BLaER1 (cell line): ENCODE results near the gene SOS1.

Experiments used
- H3K27ac ChIP-seq: shearing (Covaris generic); formaldehyde crosslinking; 2 replicates; pipeline ENCODE4 v1.8.1; 2022
- H3K27me3 ChIP-seq: shearing (Covaris generic); formaldehyde crosslinking; 2 replicates; pipeline ENCODE4 v1.8.1; 2022
- H3K36me3 ChIP-seq: shearing (Covaris generic); formaldehyde crosslinking; 2 replicates; pipeline ENCODE4 v1.8.1; 2022
- H3K4me1 ChIP-seq: shearing (Covaris generic); formaldehyde crosslinking; 2 replicates; pipeline ENCODE4 v1.8.1; 2022
- H3K4me2 ChIP-seq: shearing (Covaris generic); formaldehyde crosslinking; 2 replicates; pipeline ENCODE4 v1.8.1; 2022
- H3K4me3 ChIP-seq: shearing (Covaris generic); formaldehyde crosslinking; 2 replicates; pipeline ENCODE4 v1.8.1; 2022
- H3K9ac ChIP-seq: shearing (Covaris generic); formaldehyde crosslinking; 2 replicates; pipeline ENCODE4 v1.8.1; 2022
- H3K9me3 ChIP-seq: shearing (Covaris generic); formaldehyde crosslinking; 2 replicates; pipeline ENCODE4 v1.8.1; 2022
- H4K20me1 ChIP-seq: shearing (Covaris generic); formaldehyde crosslinking; 2 replicates; pipeline ENCODE4 v1.8.1; 2022
- Cebpa-rat ChIP-seq: shearing (Covaris generic); IDR thresholded peaks from 2 replicates; pipeline ENCODE4 v1.8.1; 2022

Gene SOS1

DNA sequence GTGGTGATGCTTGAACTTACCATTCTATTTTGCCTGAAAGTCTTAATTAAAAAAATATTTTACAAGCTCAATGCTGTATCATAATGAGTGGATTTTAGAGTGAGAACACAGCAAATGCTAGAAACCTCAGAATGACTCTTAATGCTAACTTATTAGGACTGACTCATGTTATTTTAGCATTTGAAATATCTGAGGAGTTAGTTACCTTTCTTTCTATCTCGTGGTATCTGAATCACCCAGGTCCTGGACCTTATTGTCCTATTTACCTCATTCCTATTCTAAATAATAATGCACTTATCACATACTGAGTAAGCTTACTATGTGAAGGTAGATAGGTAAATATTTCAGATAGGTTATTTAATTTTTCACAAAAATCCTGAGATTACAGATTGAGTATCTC, 70.7 kb downstream of the SOS1 start:
- H3K4me2 ChIP-seq, result no peak overlapping the region
- H3K9ac ChIP-seq, result no peak overlapping the region
- H4K20me1 ChIP-seq, result no peaks in the 10 kb centered on the region
- no peaks in the 10 kb centered on the region for H3K9me3 ChIP-seq
- no peaks in the 10 kb centered on the region for H3K27me3 ChIP-seq
- H3K4me1 ChIP-seq, result no peaks in the 10 kb centered on the region
- H3K4me3 ChIP-seq, result no peak overlapping the region
- TF ChIP-seq Cebpa-rat, result no peak
- H3K27ac ChIP-seq, result no peak overlapping the region
- peaks cover 65% of the 10 kb centered on the region for H3K36me3 ChIP-seq

DNA sequence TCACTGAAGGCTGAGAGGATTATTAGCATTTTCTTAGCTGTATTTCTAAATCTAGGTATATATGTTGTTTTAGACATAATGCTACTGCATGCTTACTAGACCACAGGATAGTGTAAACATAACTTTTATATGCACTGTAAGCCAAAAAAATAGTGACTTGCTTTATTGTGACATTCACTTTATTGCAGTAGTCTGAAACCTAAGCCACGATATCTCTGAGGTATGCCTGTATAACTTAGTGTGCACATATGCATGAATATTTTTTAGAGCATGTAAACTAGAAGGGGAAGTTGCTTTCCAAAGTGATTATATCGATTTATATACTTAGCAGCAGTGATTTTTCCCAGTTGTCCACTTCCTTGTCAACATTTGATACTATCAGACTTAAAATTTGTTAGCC, 81.8 kb downstream of the SOS1 start:
- Histone ChIP-seq H3K36me3 (peaks cover 8% of the 10 kb centered on the region; the same call in 1 of the 2 replicates), H3K4me2 (no peak overlapping the region), H3K4me1 (no peaks in the 10 kb centered on the region), H3K4me3 (no peak overlapping the region), H3K27ac (no peak overlapping the region), H3K9ac (no peak overlapping the region), H4K20me1 (no peaks in the 10 kb centered on the region), H3K9me3 (no peaks in the 10 kb centered on the region), H3K27me3 (no peaks in the 10 kb centered on the region)
- no peak for TF ChIP-seq Cebpa-rat

DNA sequence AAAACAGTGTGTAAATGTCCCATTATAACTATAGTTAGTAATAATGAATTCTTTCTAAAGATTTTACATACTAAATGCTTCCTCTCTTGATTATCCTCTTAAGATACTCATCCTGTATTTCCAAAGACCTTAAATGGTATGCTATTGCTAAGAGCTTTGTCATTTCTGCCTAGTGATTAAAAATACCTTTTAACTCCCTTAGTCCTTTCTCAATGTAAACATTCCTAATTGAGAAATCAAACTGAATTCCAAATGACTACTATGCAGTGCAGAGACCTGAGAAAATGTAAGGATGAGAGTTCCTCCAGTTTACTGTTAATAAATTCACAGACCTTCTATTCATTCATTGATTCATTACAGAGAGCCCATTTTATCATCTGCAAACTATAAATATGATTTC, 86.9 kb downstream of the SOS1 start:
- peaks cover 39% of the 10 kb centered on the region for H3K36me3 ChIP-seq
- no peaks in the 10 kb centered on the region for H3K27me3 ChIP-seq
- H3K27ac ChIP-seq, result no peak overlapping the region
- no peaks in the 10 kb centered on the region for H3K4me1 ChIP-seq
- H3K4me3 ChIP-seq, result no peak overlapping the region
- H4K20me1 ChIP-seq, result no peaks in the 10 kb centered on the region
- H3K9ac ChIP-seq, result no peak overlapping the region
- H3K4me2 ChIP-seq, result no peak overlapping the region
- TF ChIP-seq Cebpa-rat, result no peak
- H3K9me3 ChIP-seq, result no peaks in the 10 kb centered on the region

DNA sequence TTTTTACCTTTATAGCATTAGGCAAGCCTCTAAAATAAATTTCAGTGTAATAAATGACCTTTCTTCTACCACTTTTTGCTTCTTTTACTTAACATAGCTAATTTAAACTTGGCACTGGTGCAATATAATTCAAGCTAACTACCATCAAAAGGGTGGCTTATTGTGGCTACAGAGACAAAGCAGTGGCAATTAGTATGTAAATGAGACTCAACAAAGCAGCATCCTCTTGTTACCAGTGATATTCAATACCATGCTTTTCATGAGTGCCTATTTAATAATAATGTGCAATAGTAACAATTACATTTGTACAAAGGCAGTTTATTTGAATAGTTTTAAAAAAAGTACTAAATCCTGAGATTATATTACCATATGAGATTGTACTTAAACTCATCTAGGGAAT, 93.4 kb downstream of the SOS1 start:
- no peak overlapping the region for H3K4me3 ChIP-seq
- H4K20me1 ChIP-seq, result no peaks in the 10 kb centered on the region
- H3K9me3 ChIP-seq, result no peaks in the 10 kb centered on the region
- TF ChIP-seq Cebpa-rat, result no peak
- H3K4me1 ChIP-seq, result peaks cover 4% of the 10 kb centered on the region; the same call in 1 of the 2 replicates
- H3K27ac ChIP-seq, result no peak overlapping the region
- H3K9ac ChIP-seq, result no peak overlapping the region
- H3K36me3 ChIP-seq, result peaks cover 58% of the 10 kb centered on the region
- H3K4me2 ChIP-seq, result no peak overlapping the region
- no peaks in the 10 kb centered on the region for H3K27me3 ChIP-seq

DNA sequence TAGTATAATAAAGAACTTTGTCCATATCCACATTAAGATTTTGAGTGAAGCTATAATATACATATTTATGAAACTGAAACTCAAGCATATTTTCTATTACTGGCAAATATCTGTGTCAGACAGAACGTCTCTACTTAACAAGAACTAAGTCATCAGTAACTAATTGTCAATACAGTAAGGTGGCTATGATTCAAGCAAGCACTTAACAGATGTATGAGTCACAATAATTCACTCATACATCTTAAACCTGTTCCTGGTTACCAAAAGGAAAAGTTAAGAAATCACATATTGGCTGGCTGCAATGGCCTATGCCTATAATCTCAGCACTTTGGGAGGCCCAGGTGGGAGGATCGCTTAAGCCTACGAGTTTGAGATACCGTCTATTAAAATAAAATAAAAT, 96.0 kb downstream of the SOS1 start:
- Histone ChIP-seq H3K4me3 (no peak overlapping the region), H3K4me1 (peaks cover 6% of the 10 kb centered on the region; the same call in 1 of the 2 replicates), H4K20me1 (no peaks in the 10 kb centered on the region), H3K4me2 (no peak overlapping the region), H3K27me3 (no peaks in the 10 kb centered on the region), H3K27ac (no peak overlapping the region), H3K9ac (no peak overlapping the region), H3K36me3 (peaks cover 47% of the 10 kb centered on the region; the same call in 1 of the 2 replicates), H3K9me3 (no peaks in the 10 kb centered on the region)
- TF ChIP-seq Cebpa-rat, result no peak

DNA sequence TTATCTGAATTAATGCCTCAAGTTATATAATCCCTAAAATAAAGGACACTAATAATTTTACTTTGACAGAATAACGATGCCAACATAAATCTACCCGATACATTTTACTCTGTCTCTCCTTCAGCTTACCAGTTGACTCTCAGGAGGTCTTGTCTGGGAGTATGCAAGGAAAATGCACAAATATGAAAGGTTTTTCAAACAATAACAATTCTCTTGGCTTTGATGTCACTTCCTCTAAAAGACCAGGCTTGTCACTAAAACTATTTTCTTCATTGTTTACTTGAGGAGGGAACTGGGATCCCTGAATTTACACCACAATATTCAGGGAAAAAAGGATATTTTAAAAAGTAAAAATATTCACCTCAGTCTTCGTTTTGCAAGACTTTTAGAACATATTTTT, 97.2 kb downstream of the SOS1 start:
- no peaks in the 10 kb centered on the region for H3K9me3 ChIP-seq
- no peak overlapping the region for H3K27ac ChIP-seq
- no peak overlapping the region for H3K4me2 ChIP-seq
- H4K20me1 ChIP-seq, result no peaks in the 10 kb centered on the region
- H3K36me3 ChIP-seq, result peaks cover 35% of the 10 kb centered on the region; the same call in 1 of the 2 replicates
- no peaks in the 10 kb centered on the region for H3K27me3 ChIP-seq
- no peak overlapping the region for H3K9ac ChIP-seq
- peaks cover 6% of the 10 kb centered on the region; the same call in 1 of the 2 replicates for H3K4me1 ChIP-seq
- TF ChIP-seq Cebpa-rat, result no peak
- no peak overlapping the region for H3K4me3 ChIP-seq

DNA sequence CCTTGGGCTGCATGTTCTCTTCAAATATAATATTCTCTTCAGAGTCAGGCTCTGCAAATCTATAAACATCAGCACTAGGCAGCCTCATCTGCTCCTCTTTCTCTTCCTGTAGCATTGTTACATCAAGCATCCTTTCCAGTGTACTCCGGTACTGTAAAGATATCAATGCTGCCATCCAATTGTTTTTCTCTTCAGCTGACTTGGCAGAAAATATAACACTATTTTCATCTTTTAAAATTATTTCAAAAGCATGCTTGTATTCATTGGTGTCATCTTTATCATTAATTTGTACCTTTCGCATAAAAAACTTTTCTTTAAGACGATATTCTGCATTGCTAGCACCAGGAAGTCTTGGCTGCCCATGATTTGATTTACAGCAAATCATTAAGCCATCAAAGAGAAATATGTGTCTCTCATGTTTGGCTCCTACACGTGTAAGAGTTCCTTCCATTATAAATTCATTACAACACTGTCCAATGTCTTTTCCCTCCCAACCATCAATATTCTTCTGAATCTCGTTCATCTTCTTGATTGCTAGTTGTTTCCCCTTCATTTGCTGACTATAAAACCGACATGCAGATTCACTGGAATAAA, 98.1 kb downstream of the SOS1 start:
- Histone ChIP-seq H3K36me3 (peaks cover 26% of the 10 kb centered on the region; the same call in 1 of the 2 replicates), H3K27me3 (no peaks in the 10 kb centered on the region), H3K9ac (no peak overlapping the region), H3K27ac (0 out of 2 replicates have a peak overlapping the region, but pooled peaks have one; percentile 15), H3K9me3 (no peaks in the 10 kb centered on the region), H4K20me1 (no peaks in the 10 kb centered on the region), H3K4me2 (no peak overlapping the region), H3K4me1 (peaks cover 6% of the 10 kb centered on the region; the same call in 1 of the 2 replicates), H3K4me3 (no peak overlapping the region)
- no peak for TF ChIP-seq Cebpa-rat

DNA sequence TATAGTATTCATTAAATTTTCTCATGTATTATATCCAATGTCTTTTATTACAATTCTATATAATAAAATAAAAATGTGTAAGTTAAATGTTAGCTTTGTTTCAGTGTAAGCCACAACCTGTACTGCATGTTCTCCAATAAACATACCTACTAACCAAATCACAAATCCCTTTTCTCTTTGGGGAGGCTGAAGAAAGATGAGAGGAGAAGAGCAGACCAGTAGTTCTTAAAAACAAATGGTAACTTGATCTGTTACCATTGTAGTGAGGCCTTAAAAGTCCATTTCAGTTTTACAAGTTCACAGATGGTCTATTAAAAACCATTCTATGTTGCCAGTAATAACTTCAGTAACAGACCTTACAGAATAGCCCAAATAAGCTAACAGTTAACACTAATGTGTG, 100.5 kb downstream of the SOS1 start:
- H3K9ac ChIP-seq, result no peak overlapping the region
- no peaks in the 10 kb centered on the region for H3K27me3 ChIP-seq
- no peaks in the 10 kb centered on the region for H4K20me1 ChIP-seq
- H3K36me3 ChIP-seq, result peaks cover 23% of the 10 kb centered on the region; the same call in 1 of the 2 replicates
- H3K4me1 ChIP-seq, result peaks cover 6% of the 10 kb centered on the region; the same call in 1 of the 2 replicates
- H3K9me3 ChIP-seq, result no peaks in the 10 kb centered on the region
- H3K4me2 ChIP-seq, result no peak overlapping the region
- no peak for TF ChIP-seq Cebpa-rat
- H3K4me3 ChIP-seq, result no peak overlapping the region
- no peak overlapping the region for H3K27ac ChIP-seq

DNA sequence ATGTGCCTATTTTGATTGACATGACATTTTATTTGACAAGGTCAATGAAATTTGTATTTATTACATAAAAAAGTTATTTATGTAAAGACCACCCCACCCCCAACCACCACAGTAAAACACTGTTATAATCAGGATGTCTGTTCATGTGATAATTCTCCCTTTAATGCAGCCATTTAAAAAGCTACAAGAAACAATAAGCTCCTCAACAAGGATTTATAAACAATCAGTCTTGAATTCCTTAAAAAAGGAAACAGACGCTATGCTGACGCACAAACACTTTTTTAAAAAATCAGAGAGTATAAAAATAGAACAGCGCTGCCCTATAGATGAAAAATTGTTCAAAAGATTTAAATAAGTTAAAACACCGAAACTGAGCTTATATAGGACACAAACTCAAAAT, 102.2 kb downstream of the SOS1 start:
- Histone ChIP-seq H3K27ac (no peak overlapping the region), H3K36me3 (peaks cover 18% of the 10 kb centered on the region; the same call in 1 of the 2 replicates), H3K9me3 (no peaks in the 10 kb centered on the region), H3K9ac (no peak overlapping the region), H3K27me3 (no peaks in the 10 kb centered on the region), H3K4me3 (no peak overlapping the region), H4K20me1 (no peaks in the 10 kb centered on the region), H3K4me2 (no peak overlapping the region), H3K4me1 (peaks cover 6% of the 10 kb centered on the region; the same call in 1 of the 2 replicates)
- TF ChIP-seq Cebpa-rat, result no peak

DNA sequence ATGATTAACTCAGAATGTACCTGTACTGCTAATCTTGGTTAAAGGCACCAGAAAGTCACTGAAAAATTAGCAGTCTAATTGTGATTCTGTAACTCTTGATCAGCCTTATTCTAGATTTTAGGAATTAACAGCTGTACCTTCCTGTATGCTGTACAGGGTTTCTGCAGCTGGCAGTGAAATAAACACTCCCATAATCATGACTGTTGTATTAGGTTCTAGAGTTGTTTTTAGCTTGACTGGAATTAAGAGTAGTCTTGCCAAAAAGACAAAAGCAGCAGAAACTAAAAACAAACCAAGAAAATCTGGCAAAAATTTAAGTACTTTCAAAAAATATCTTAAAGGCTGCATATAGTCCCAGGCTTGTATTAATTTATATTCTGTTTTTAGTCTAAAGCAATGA, 103.5 kb downstream of the SOS1 start:
- H3K36me3 ChIP-seq, result peaks cover 20% of the 10 kb centered on the region
- H4K20me1 ChIP-seq, result no peaks in the 10 kb centered on the region
- no peak overlapping the region for H3K27ac ChIP-seq
- H3K4me2 ChIP-seq, result no peak overlapping the region
- no peak overlapping the region for H3K9ac ChIP-seq
- H3K27me3 ChIP-seq, result no peaks in the 10 kb centered on the region
- peaks cover 1% of the 10 kb centered on the region; the same call in 1 of the 2 replicates for H3K4me1 ChIP-seq
- no peak for TF ChIP-seq Cebpa-rat
- no peak overlapping the region for H3K4me3 ChIP-seq
- H3K9me3 ChIP-seq, result no peaks in the 10 kb centered on the region
